Measurements from ENCODE around the gene MRGPRF.
A peak's percentile ranks its signal among the peaks of the same experiment; 100 is the strongest.

MRGPRF gene

DNA sequence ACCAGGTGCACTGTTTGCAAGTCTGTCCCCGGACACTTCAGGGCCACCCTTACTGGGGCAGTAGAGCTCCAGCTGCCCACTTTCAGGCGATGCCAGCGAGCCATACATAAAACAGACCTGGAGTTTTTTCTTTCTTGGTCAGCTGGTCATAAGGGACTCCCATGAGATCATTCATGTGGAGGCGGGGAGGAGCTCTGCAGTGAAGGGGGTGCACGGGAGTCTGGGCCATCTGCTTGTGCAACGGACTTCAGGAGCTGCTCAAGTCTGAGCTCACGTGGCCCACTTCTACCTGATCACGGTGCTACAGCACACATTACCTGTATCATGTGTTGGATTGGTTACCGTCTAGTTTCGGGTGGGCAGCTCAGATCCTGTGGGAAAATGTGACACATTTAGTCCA lies 9.2 kb upstream of the MRGPRF start:
- DNase-seq (ENCODE audit: low read depth) = no peak

GRCh38 chr11:69018924-69019323 lies 5.9 kb upstream of the MRGPRF start:
- no peak for DNase-seq (ENCODE audit: low read depth)

- DNase-seq (ENCODE audit: low read depth) = no peak
Measured at GRCh38 chr11:69017951-69018350, 4.9 kb upstream of the MRGPRF start.

- no peak for DNase-seq (ENCODE audit: low read depth)
Measured at GRCh38 chr11:69014898-69015549, 2.0 kb upstream of the MRGPRF start.

DNA sequence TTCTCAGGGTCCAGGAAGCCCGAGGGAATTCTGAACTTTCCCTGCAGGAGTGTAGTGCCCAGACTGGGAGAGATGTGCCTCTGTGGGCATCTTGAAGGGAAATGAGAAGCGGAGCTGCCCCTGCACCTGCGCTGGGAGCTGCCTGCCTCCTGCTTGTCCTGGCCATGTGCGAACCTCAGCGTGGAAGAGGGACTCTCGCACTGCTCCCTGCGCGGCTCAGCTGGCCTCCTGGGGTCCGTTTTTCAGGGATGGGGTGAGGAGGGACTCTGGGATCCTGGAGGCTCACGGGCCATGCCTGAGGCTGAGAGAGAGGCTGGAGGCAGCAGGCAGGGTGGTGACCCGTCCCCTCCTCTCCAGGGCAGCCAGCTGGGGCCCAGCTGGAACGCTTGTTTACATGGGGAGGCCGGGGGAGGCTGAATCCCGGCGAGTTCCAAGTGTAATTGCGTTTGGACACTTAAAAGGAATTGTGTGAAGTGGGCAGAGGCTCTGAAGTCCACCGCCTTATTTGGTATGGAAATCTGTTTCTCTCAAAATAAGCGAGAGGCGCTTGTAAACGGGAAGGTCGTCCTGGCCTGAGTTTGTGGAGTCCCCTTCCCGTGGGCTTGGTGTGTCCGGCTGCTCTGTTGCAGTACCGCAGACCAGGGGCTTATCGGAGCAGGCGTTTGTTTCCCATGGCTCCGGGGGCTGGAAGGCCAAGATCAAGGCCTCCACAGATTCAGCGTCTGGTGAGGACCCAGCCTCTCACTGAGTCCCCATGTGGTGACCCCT lies 1.2 kb upstream of the MRGPRF start:
- no peak for DNase-seq (ENCODE audit: low read depth)

DNA sequence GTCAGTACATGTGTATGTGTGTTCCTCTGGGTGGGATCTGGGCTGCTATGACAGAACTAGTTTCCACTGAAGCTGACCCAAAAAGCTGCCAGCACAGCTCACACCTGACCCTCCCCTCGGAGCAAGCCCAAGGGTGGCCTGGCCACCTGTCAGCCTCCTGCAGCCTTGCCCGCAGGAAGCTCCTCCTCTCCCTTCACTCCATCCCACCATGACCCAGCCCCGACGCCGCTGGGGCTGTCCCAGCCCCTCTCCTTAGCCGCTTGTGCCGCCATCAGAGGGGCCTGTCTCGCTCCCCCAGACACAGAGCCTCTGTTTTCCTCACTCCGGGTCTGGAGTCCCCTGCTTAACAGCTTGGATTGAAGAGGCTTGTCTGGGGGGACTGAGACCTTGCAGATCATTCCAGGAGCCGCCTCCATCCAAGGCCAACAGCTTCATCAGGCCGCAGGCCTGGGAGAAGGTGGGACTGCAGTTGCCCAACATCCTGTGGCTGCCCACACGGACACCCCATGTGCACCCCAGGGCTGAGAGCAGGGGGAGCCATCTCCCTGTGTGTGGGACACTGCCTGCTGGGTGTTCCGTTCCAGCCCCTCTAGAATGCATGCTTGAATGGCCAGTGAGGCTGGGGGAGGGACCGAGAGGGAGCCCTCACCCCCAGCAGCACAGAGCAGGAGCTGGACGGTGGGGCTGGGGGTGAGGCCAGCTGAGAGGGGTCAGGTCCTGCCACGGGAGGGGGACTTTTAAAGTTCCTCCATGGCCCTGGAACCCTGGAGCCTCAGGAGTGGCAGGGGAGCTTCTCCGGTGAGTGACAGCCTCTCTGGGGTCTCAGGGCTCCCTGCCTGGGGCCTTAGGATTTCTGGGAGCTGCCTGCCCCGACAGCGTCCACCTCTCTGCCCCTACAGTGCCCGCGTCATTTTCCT lies 696 bp downstream of the MRGPRF start:
- DNase-seq (ENCODE audit: low read depth) = no peak

DNA sequence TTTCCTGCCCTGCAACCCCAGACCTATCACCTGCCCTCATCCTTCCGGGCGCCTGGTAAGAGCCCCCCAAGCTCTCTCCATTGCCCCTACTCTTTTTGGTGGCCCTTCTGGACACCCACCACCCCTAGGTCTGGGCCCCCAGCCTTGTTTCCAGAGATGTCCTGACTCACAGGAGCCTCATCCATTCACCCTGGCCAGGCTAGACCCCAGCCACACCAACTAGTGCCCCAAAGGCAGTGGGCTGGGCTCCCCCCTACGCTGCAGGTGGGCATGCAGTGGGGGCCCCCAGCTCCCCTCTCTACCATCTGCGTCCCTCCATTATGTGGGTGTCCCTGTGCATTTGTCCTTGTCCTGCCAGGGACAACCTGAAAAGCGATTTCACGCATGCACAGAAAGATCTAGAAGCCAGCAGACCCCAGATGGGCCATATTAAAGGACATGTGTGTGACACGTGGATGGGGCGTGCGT lies 1.4 kb downstream of the MRGPRF start:
- no peak for DNase-seq (ENCODE audit: low read depth)

- peak; percentile 46 for DNase-seq (ENCODE audit: low read depth)
Measured at GRCh38 chr11:69010964-69011623, 2.0 kb downstream of the MRGPRF start.

DNA sequence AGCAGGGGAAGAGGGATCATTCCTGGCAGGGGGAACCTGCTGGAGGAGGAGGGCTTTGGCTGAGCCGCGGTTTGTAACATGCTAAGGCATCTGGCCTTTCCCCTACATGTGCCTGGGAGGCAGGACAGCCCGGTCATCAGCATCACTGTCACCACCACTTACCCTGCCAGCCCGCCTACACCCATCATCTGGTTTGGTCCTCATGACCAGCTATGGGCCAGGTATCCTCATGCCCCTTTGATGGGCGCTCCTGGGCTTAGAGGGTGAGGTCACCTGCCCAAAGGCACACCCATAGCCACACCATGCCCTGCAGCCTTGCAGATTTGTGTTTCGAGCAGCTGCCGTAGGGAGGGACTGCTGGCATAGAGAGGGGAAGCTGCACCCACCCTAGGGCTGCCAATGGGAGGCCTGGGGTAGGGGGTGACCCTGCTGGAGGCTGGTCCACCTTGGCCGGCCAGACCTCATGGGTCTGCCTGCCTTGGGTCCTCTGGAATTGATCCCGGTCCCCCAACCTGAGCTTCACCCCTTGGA lies 2.6 kb downstream of the MRGPRF start:
- no peak for DNase-seq (ENCODE audit: low read depth)

DNA sequence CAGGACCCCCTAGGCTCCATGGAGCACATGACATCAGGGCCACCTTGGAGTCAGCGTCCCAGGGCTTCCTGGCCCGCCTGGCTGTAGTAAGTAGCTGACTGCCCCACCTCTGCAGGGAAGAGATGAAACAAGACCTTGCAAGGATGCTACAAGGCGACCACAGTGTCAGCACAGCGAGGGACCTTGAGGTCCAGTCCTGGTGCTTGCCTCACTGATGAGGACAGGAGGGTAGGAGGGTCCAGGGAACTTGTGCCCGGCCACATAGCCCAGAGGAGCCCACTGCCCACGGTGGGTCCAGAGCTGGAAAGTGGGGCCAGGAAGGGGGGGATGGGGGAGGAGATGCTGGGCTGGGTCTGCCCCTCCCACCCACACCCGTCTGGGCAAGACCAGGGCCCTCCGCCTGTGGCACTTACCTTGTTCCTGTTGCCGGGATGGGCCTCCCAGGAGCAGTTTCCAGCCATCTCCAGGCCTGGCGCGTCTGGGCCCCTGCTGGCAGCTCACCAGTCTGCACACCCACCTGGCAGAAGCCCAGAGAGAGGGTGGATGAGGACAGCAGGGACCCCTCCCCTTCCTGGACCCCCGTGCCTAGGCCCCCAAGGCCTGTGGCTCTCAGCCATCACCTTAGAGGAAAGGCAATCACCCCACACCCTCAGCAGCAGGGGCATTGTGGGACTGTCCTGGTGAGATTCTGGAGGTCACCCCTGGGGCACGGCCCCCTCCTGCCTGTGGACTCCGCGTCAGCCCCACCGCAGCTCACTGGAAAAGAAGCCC lies 3.4 kb downstream of the MRGPRF start:
- no peak for DNase-seq (ENCODE audit: low read depth)

- DNase-seq (ENCODE audit: low read depth) = no peak
Measured at GRCh38 chr11:69008737-69009440, 4.2 kb downstream of the MRGPRF start.

DNA sequence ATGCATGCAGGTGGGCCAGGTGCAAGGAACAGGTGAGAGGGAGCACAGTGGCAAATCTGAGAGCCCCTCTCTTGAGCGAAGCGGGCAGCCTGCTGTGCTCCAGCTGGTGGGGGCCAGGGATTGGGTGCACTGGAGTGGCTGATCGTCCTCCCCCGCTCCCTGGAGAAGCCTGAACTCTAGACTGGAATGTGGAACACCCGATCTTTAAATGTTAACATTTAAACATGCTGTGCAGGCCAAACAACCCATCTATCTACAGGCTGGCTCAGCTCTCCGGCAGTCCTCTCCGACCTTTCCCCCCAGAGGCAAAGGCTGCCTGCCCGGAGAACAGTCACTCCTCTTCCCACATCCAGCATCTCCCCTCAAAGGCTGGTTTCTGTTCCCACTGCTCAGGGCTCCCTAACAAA lies 5.1 kb downstream of the MRGPRF start:
- DNase-seq (ENCODE audit: low read depth) = no peak

DNA sequence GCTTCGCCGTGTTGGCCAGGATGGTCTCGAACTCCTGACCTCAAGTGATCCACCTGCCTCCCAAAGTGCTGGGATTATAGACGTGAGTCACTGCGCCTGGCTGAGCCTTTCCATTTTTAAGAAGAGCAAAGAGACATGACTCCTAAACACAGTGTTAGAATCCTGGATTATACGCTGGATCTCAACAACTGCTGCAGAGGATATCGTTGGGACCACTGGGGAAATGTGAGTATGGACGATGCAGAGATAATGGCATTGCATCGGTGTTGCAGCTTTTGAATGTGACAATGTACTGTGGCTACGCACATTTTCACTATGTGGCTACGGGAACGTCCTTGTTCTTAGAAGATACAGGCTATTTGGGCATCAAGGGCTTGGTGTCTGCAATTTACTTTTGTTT lies 6.2 kb downstream of the MRGPRF start:
- DNase-seq (ENCODE audit: low read depth) = no peak

DNA sequence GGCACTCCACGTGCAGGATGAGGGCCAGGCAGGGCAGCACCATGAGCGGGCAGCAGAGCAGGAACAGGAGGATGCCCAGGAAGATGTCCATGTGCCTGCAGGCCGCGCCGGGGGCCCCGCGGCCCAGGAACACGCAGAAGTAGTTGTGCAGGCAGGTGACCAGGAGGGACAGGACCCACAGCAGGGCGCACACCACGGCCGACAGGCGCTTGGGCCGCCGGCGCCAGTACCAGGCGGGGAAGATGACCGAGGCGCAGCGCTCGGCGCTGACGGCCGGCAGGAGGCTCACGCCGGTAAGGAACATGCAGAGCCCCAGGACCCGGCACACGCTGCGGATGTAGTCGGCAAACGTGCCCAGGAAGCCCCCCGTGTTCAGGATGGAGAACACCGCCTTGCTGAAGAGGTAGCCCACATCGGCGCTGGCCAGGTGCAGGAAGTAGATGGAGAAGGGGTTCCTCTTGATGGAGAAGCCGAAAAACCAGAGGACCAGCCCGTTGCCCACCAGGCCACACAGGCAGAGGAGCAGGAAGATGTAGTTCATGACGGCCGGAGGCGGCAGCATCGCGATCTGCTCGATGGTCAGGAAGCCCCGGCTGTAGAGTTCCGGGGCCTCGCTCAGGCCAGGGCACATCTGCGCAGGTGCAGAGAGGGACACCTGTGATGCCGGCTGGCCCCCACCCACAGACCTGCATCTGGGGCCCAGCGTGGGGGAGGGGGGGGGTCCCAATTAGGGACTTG lies 7.2 kb downstream of the MRGPRF start:
- no peak for DNase-seq (ENCODE audit: low read depth)

DNA sequence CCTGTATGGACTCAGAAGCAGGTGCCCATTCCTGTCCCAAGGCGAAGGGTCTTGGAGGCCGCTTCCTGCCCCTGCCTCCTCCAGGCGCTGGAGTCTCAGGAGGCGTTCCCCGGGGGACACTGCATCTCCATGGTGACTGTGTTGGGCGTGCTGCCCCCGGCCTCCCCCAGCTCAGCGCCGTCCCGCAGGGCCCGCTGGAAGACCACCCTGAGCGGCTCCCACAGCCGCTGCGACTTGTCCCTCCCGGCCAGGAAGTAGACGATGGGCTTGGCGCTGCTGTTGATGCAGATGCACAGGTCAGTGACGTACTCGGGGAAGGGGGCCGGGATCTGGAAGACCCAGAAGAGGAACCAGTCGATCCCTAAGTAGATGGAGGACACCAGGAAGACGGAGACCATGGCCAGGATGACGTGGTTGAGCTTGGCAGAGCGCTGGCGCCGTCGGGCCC lies 7.8 kb downstream of the MRGPRF start:
- no peak for DNase-seq (ENCODE audit: low read depth)

DNA sequence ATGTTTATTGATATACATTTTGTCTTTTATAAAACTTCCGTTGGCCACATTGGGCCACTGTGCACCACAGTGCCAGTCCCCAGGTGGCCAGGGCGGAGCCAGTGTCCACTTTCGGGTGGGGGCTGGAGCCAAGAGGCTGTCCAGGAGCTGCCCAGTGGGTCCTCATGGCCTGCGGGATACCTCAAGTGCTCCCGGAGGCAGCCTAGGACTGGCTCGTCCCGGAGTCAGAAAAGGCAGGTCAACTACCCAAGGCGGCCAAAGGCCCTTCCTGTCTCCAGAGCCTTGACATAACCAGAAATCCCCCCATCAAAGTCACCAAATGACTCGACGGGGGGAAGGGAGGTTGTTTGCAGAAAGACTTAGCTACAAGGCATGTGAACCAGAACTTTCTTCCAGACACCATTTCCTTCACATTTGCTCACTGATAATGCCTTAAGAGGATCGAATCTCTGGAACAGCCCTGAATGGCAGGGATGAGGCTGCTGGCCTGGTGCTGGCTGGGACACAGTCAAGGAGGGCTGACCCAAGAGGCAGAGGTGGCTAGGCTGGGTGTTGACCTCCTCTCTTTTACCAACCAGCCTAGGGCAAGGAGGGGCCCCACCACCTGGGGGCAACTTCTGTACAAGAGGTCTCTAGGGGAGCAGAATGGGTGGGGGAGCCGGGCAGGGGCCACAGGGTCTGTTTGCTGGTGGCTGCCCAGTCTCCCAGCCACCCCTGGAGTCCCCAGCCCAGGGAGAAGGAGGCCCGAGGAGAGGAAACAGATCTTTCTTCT lies 8.4 kb downstream of the MRGPRF start:
- no peak for DNase-seq (ENCODE audit: low read depth)

GRCh38 chr11:69003866-69004367 lies 9.1 kb downstream of the MRGPRF start:
- no peak for DNase-seq (ENCODE audit: low read depth)

GRCh38 chr11:69003301-69003865 lies 9.7 kb downstream of the MRGPRF start:
- DNase-seq (ENCODE audit: low read depth) = no peak

Measured in activated T-cell treated with anti-CD3 and anti-CD28 coated beads for 24 hours (primary cell).